Stimulated activated CD8-positive, alpha-beta memory T cell treated with anti-CD3 and anti-CD28 coated beads, Interleukin-12 subunit alpha, Interleukin-12 subunit beta, amount 100 ng/mL, for 1 hour (primary cell): Measurements from ENCODE around the gene FGF19.
"Not testable (repeated sequence)": the region's sequence is repeated elsewhere in the genome, so short reads cannot be mapped to it uniquely, and the experiment has no call there.

Source experiments
- DNase-seq: peaks from one replicate; pipeline ENCODE4 v3.0.0-alpha.2; 2020; ENCODE audit warnings: low read depth

FGF19 gene

DNA sequence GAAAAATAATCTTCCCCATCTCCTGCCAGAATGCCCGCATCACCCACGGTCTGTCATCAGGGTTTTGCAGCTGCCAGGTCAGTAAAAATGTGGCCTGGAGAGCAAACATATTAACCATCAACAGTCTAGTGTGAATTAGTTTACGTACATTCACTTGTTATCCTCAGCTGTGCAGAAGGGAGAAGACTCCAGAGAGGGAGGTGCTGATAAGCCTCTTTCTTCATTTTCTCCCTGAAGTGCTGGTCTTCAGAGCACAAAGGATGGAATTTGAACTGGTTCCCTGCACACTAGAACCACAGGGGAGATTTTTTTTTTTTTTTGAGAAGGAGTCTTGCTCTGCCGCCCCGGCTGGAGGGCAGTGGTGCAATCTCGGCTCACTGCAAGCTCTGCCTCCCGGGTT lies 8.2 kb downstream of the FGF19 start:
- no peak for DNase-seq

DNA sequence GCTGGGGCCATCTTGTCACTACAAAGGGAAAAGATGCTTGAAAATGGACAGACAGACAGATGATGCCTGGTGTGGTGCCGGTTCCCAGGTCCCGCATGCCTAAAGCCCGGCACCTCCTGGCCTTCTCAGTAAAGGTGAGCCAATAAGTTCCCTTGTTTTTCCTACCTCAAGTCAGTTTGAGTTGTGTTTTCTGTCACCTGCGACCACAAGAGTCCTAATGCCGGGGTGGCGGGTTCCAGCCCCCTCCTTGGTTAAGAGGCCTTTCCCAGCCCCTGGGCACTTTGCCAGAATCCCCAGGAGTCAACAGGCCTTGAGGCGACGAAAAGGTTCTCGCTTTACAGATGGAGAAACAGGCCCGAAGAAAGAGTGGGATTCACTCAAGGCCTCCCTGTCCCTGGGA lies 9.0 kb downstream of the FGF19 start:
- DNase-seq = no peak

DNA sequence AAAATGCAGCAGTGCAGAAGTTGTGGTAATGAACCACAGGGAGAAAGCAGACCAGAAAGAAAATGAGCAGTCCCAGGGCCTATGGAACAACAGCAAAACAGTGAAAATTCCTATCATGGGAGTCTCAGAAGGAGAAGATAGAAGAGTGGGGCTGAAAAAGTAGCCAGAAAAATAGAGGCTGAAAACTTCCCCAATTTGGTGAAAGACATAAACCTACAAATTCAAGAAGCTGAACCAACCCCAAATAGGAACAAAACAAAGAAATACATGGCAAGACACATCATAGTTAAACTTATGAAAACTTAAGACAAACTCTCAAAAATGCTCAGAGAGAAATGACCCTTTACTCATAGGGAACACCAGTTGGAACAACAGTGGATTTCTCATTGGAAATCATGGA lies 11.4 kb downstream of the FGF19 start:
- DNase-seq = no peak

DNA sequence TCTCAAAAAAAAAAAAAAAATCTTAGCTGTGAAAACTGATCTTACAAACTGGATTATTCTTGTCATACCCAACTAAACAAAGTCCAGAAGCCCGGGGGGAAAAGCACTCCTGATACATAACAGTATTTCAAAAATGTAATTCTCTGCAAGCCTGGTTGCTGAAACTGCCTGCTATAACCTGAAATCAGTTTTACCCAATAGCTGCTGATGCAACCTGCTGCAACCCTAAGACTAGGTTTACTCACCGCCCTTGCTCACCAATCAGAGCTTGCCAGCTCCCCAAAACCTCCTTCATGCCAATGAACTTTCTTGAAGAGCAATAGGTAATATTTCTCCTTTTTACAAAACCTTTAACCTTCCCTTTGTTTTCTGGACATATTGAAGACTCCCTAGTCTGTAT lies 12.4 kb downstream of the FGF19 start:
- DNase-seq = no peak

DNA sequence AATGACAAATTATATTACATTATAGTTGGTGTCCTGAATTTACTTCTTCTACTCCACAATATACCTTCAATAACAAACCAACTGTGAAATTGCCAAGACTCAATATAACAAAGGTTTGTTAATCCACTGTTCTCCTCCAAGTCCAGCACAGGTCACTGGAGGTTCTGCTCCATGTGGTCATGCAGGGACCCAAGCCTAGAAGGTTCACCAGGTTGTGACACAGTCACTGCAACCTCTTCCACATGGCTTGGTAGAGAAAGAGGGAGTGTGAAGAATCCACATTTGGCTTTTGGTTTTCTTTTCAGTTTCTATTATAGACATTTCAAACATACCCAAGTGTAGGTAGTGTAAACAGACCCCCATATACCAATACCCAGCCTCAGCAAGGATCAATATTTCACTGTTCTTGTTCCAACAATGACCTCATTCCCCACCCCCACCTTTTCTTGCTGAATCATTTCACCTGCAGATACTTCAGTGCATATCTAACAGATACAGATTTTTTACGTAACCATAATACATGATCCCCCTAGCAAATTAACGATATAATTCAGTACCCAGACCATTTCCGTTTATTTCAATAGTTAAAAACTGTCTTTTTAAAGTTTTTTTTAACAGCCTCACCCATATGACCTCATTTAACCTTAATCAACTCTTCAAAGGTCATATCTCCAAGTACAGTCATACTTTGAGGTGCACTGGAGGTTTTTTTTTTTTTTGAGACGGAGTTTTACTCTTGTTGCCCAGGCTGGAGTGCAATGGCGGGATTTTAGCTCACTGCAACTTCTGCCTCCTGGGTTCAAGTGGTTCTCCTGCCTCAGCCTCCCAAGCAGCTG lies 14.1 kb downstream of the FGF19 start:
- DNase-seq = no peak

DNA sequence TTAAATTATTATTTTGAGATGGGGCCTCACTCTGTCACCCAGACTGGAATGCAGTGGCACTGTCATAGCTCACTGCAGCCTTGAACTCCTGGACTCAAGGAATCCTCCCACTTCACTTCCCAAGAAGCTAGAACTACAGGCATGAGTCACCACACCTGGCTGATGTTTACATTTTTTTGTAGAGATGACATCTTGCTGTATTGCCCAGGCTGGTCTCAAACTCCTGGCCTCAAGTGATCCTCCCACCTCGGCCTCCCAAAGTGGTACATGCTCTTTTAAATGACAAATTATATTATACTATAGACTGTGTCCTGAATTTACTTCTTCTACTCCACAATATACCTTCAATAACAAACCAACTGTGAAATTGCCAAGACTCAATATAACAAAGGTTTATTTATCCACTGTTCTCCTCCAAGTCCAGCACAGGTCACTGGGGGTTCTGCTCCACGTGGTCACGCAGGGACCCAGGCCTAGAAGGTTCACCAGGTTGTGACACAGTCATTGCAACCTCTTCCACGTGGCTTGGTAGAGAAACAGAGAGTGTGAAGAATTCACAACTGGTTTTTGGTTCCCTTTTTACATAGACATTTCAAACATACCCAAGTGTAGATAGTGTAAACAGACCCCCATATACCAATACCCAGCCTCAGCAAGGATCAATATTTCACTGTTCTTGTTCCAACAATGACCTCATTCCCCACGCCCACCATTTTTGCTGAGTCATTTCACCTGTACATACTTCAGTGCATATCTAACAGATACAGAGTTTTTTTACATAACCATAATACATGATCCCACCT lies 15.7 kb downstream of the FGF19 start:
- DNase-seq = not testable (repeated sequence)

DNA sequence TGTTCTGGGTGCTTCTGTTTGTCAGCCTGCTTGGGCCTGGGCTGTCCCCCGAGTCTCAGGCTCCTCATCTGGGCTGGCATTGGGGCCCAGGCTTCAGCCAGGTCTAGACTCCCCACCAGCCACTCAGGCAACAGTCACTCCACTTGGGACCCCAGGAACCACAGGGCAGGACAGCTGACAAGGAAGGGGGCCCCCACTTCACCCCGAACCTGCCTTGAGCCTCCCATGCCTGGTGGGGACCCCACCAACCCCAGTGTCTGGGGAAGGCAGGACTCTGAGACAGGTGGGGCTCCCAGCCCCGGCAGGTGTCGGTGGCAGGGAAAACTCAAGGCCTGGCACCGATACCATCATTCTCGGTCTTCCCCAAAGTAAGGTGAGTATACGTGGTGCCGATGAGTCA lies 17.0 kb downstream of the FGF19 start:
- DNase-seq = no peak

DNA sequence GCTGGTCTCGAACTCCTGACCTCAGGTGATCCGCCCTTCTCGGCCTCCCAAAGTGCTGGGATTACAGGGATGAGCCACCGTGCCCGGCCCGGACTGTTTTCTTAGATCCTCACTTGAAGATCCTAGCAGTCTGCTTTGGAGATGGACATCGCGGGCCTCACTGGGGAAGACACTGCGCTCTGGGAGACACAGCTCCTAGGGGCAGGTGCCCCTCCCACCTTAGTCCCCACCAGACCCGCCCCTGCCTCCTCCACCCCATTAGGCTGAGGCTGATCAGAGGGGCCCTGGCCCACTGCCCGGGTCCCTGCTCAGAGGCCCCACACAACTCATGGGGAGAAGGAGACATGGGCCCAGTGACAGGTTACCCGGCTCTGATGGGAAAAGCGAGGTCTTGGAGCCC lies 17.4 kb downstream of the FGF19 start:
- DNase-seq = no peak

DNA sequence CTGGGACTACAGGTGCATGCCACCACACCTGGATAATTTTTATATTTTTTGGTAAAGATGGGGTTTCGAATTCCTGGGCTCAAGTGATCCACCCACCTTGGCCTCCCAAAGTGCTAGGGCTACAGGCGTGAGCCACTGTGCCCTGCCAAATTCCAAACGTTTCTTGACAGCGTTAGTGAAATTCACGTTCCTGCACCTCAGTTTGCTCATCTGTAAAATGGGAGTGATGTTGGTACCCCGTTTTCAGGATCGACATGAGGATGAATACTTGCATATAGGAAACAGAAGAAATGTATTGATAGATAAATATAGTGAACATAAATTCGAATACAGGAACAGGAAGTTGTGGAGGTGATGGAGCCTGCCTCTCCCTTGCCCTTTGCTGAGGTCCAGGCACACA lies 18.5 kb downstream of the FGF19 start:
- DNase-seq = no peak

DNA sequence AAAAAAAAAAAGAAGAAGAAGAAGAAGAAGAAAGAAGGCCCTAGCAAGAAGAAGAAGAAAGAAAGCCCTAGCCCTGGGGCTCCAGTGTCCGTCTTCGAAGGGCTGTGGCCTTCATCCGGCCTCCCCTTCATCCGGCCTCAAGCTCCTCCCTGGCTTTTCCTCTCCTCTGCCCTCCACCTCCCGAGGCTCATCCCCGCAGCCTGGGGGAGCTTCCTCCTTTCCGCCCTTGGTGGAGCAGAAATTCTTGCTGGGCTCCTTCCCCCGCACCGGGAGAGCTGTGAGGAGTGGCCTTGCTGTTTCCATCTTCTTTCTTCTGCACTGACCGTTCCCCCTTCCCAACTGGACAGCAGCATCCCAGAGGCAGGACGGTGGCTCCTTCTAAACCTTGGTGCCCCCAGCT lies 19.2 kb downstream of the FGF19 start:
- no peak for DNase-seq

DNA sequence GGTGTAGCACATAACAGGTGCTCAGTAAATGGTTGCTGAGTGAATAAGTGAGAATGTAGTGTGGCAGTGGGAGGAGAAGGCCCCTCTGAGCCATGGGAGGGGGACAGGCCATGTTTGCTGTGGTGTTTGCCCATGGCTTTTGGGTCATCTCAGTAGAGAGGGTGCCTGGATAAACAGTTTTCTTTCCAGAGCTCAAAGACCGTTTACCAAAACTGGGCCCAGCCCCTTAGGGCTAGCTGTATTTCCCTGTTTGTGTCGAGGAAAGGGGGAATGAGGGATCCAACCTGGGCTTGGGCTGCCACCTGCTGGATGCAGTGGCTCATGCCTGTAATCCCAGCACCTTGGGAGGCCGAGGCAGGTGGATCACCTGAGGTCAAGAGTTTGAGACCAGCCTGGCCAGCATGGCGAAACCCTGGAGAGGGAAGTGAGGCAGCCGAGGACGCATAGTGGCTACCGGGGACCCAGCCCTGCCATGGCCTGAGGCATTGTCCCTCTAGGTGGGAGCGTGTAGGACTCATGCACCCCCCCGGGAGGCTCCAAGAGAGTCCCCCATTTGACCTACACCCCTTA lies 20.0 kb downstream of the FGF19 start:
- no peak for DNase-seq

DNA sequence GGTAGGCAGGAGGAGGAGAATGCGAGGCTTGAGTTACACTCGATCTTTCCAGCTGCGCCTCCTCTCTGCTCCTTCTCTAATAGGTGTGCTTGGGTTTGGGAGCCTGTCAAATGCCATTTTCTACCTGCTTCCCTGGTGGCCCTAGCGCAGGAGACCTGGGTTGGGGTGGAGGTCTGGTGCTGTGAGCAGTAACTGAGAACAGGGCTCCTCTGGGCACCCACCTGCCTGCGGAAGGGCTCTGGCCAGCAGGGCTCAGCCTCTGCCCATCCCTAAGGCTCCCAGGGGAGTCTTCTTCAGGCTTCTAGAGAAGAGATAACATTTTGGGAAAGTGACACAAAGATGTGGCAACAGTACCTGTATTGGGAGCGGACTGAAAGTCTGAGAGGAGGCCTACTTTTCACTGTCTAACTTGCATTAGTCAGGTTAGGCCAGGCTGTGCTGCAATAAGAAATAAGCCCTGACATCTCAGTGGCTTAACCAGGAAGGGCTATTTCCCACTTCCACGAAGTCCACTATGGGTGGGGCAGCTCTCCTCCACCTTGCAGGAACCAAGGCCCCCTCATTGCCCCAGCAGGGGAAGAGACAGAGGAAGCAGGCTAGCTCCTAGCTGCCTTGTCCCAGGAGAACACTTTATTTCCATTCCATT lies 21.0 kb downstream of the FGF19 start:
- DNase-seq = no peak

DNA sequence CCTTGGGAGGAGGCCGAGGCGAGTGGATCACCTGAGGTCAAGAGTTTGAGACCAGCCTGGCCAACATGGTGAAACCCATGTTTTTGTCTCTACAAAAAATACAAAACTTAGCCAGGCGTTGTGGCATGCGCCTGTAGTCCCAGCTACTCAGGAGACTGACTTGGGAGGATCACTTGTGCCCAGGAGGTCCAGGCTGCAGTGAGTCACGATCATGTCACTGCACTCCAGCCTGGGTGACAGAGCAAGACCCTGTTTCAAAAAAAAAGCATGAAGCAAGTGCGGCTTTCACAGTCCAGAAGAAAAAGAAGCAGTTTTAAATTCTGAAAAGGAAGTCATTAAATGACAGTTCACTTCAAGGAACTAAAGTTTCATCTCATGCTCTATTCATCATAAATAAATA lies 21.6 kb downstream of the FGF19 start:
- no peak for DNase-seq

DNA sequence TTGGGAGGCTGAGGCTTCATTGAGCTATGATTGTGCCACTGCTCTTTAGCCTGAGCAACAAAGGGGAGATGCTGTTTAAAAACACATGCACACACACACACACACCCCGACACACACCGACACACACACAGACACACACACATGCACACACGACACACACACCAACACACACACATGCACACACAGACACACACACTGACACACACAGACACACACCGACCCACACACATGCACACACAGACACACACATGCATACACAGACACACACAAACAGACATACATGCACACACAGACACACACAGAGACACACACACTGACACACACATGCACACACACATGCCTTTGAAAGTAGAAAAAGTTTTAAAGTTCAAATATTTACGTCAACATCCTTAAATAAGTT lies 23.1 kb downstream of the FGF19 start:
- DNase-seq = no peak

DNA sequence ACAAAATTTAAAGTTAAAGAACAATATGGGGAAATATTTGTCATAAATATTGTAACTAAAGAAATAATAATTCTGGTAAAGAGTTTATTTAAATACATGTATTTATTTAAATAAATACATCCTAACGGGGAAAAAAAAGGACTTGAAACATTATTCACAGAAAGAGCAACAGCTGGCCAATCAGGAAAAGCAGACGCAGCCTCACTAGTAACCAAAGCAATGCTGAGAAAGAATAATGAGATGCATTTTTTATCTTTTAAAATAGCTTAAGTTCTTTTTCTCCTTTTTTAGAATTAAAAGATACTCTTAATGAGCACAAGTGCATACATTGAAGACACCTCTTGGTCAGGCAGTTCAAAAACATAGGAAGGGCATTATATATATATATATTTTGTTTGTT lies 26.1 kb downstream of the FGF19 start:
- DNase-seq = no peak

DNA sequence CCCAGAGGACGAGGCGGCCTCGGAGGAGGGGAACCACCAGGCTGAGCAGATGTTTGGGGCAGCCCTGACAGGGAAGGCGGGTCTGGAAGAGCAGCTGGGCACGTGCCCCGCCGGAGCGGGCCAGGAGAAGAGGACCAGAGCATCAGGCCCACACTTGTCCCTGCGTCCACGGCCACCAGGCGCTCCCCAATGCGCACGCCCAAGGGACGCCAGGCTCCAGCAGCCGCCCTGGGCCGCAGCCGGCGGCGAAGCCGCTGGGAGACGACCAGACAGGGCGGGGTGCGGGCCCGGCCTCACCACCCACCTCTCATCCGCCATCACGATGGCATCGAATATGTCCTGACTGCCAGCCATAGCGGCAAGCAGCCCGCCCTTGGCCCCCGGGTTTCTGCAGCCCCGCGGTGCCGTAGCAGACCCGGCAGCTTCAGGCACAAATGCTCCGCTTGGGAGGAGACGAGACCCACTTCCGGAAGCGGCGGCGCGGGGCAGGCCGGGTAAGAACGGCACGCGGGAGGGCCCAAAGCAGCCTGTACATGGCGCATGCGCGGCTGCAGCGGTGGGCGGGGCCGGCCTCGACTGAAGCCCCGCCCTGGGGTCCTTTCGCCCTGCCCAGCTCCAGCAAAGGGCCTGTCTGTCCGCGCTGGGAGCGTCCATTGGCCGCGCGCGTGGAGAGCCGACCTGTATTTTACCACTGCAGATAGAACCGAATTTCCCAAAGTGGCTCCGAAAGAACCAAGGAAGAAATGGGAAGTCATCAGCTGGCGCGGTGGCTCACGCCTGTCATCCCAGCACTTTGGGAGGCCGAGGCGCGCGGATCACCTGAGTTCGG lies 28.7 kb downstream of the FGF19 start, which contains the start of gene LTO1:
Gene LTO1, minus strand, starts transcription at position 468 of the 829 bp plus-strand sequence. Its CDS starts 114 bp downstream, at position 354.
- DNase-seq = peak; percentile 93

DNA sequence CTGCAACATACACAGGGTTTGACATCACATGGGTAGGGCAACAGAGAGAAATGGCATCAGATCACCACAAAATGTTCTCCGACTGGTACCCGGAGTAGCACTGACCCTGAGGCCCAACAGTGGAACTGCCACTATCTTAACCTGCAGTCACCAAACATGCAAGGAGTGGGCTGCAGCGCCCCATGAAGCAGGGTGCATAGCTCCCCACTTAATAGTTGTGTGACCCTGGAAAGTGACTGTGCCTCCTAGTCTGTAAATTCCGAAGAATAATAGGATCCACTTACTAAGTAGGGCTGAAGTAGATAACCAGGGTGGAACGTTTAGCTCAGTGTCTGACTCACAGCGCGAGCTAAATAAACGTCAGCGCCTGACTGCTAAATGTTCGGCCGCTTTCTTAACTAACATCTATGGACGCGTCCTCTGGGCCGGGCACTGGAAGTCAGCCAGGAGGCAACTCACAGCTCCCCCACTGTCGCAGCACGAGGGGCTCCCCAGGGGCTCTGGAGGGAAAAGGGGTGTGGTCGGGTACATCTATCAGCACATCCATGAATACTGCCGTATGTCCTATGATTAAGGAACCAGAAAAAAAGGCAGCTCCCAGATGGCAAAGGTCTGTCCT lies 29.4 kb downstream of the FGF19 start:
- no peak for DNase-seq

DNA sequence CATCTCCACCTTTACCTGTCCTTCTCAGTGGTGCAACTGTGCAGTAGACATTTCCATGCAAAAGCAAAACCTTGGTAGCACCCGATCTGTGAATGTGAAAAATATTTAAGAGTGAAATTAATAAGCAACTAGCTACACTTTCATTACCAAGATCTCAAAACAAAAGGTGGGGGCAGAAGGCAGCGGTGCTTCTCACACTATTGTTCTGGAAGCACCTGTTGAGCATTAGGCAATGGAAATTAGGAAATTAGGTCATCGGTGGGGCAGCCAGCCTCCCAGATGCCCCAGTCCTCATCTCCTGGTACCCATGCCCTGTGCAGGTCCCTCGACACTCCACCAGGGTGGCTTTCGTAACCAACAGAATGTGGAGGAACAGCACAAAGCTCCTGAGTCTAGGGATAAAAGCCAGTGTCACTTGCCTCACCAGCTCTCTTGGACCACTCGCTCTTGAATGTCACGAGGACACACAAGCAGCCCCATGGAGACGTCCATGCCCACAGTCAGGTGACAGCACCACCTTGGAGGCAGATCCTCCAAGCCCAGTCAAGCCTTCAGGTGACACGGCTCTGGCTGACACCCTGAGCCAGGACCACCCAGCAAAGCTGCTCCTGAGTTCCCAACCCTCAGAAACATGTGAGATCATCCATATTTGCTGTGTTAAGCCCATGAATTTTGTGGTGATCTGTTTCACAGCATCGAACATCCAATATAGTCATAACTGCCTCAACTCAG lies 31.9 kb downstream of the FGF19 start:
- no peak for DNase-seq

DNA sequence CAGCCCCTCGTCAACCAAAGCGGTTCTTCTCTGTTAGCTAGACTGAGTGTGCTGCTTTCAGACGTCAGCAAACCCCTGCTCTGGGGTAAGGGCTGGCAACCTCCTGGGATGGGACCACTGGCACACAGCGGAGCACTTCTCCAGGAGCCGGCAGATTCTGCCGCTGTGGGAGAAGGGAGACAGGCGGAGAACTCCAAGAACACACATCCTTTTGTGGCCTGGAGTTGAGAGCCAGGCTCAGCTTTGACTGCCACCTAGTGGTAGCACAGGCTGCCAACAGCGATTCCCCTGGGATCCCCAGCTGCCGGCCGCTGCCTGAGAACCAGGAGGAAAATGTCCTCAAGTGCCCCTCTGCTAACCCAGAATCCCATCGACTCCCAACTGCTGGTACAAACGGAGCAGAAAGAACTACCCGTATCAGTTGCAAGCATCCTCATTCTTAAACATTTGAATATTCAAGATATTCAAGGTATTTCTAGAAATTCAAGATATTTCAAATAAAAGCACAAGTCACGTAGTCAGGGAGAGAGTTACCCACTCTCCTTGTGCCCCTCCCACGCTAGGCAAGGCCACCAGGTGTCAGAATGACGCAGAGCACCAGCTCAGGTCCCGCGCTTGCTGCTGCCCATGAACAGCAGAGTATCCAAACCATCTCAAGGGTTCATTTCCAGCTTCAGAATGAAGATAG lies 33.5 kb downstream of the FGF19 start:
- DNase-seq = peak; percentile 36

DNA sequence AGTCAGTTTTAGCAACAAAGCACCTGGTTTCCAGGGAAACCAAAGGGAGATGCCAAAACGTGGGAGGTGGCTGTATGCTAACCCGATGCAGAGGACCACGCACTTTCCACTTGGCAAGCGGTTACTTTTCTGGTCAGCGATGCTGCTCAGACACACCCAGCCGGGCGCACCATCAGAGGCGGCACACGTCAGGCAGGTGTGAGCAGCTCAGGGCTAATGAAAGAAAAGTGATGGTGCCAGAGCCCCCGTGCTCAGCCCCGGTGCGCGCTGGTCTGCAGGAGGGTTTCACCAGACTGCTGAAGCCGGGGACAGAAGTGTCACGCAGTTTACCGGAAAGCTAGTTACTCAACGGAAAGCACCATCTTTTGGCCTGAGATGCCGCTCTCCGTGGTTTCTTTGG lies 34.3 kb downstream of the FGF19 start:
- DNase-seq = no peak
